ENCODE results near the gene IPO4. TPM values are rescaled to one million over a fixed set of nuclear protein-coding genes. Genes with fewer than 3 reads are reported as not detected.

Gene IPO4
- total RNA-seq, 1 experiment from 2014 or later: 116 TPM

DNA sequence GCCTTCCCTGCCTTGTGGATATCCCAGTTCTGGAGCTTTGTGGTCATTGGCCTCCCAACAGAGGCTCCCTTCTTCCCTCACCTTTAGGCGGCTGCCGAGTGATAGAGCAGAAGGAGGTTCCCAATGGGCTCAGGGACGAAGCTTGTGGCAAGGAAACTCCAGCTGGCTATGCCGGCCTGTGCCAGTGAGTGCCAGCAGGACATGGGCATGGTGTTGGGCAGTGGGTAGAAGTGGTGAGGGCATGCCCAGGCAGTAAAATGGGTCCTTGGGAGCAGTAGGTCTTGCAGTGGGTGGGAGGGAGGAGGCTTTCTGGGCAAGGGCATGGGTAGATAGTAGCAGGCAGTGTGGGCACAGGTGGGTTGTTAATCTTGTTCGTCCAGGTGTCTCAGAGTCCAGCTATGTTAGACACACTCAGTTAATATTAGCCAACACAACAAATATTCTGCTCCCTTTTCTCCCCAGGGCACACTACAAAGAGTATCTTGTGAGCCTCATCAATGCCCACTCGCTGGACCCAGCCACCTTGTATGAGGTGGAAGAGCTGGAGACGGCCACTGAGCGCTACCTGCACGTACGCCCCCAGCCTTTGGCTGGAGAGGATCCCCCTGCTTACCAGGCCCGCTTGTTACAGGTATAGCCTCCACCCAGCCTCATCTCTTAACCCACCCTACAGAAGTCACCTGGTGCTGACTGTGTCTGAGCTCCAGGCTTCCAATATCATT, 28.7 kb downstream of the IPO4 start:
- no peaks in the 10 kb centered on the region for H3K9me3 ChIP-seq (ENCODE audit: control insufficient read depth, low read depth, low read length)
- TF ChIP-seq, protein P1, sequence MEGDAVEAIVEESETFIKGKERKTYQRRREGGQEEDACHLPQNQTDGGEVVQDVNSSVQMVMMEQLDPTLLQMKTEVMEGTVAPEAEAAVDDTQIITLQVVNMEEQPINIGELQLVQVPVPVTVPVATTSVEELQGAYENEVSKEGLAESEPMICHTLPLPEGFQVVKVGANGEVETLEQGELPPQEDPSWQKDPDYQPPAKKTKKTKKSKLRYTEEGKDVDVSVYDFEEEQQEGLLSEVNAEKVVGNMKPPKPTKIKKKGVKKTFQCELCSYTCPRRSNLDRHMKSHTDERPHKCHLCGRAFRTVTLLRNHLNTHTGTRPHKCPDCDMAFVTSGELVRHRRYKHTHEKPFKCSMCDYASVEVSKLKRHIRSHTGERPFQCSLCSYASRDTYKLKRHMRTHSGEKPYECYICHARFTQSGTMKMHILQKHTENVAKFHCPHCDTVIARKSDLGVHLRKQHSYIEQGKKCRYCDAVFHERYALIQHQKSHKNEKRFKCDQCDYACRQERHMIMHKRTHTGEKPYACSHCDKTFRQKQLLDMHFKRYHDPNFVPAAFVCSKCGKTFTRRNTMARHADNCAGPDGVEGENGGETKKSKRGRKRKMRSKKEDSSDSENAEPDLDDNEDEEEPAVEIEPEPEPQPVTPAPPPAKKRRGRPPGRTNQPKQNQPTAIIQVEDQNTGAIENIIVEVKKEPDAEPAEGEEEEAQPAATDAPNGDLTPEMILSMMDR (conservative IDR thresholded peaks at IDR 0.05): no peak
- DNase-seq: no peak

More for the DNA sequence above, 28.7 kb downstream of the IPO4 start:
- Histone ChIP-seq H3K23me2 (ENCODE audit: insufficient read length, low read depth, low read length, poor library complexity, severe bottlenecking) (no peaks in the 10 kb centered on the region), H4K20me1 (ENCODE audit: control insufficient read depth, insufficient read depth, insufficient read length) (no peaks in the 10 kb centered on the region), H3K14ac (ENCODE audit: insufficient read depth, low read length) (no peak overlapping the region), H4K91ac (ENCODE audit: insufficient read length, low read depth, low read length) (no peak overlapping the region), H3K4ac (ENCODE audit: low read depth, low read length) (no peak overlapping the region), H2BK15ac (ENCODE audit: low read depth, low read length) (no peak overlapping the region), H3K9ac (ENCODE audit: extremely low read depth, insufficient read length, low read length) (no peak overlapping the region), H3K27me3 (ENCODE audit: insufficient read depth, low read length) (no peaks in the 10 kb centered on the region), H4K8ac (replicated peaks; ENCODE audit: insufficient read length, low read depth, low read length) (no peak overlapping the region), H3K79me1 (ENCODE audit: insufficient read depth, low read depth, low read length, poor library complexity, severe bottlenecking) (no peaks in the 10 kb centered on the region), H3K27ac (ENCODE audit: insufficient read length, low read depth, low read length) (no peak overlapping the region), H3K4me2 (ENCODE audit: insufficient read depth, insufficient read length, low read length) (no peak overlapping the region), H3K23ac (ENCODE audit: insufficient read length, low read depth, low read length) (no peak overlapping the region), H3K79me2 (ENCODE audit: insufficient read depth, low read length) (no peaks in the 10 kb centered on the region), H2AFZ (ENCODE audit: low read length) (no peak overlapping the region), H2BK120ac (ENCODE audit: low read depth, low read length, poor library complexity, severe bottlenecking) (no peak overlapping the region), H4K5ac (ENCODE audit: insufficient read length, low read depth, low read length) (no peak overlapping the region), H3T11ph (ENCODE audit: low read length) (no peak overlapping the region), H2BK12ac (ENCODE audit: insufficient read length, low read depth, low read length) (no peak overlapping the region), H3K4me1 (ENCODE audit: insufficient read depth, low read length) (no peaks in the 10 kb centered on the region), H3K18ac (ENCODE audit: insufficient read length, low read depth, low read length) (no peak overlapping the region), H2BK20ac (ENCODE audit: low read depth, low read length, poor library complexity, severe bottlenecking) (no peak overlapping the region), H3K56ac (ENCODE audit: insufficient read length, low read depth, low read length) (no peak overlapping the region), H2AK5ac (ENCODE audit: insufficient read length, low read length) (no peak overlapping the region), H2BK5ac (ENCODE audit: insufficient read length, low read length) (no peak overlapping the region)
- H3K27me3 Mint-ChIP-seq (ENCODE audit: low read depth): no peaks in the 10 kb centered on the region; the same call in 1 of the 2 replicates
- H3K4me3 Mint-ChIP-seq: no peak overlapping the region; a peak in 1 of 5 replicates
- peak overlapping the region in 1 of 3 experiments; percentile 79; a peak in 2 of 7 replicates for H3K27ac Mint-ChIP-seq
- peaks cover 11 to 13% of the 10 kb centered on the region in 2 experiments for H3K4me1 Mint-ChIP-seq
- no CpG with 5 or more reads among the region's 11 CpGs for WGBS (ENCODE audit: extremely low coverage, insufficient read length, low lambda C conversion rate)
- peaks cover 30 to 64% (median 61%) of the 10 kb centered on the region in 3 experiments for H3K36me3 Mint-ChIP-seq (ENCODE audit: insufficient read depth in 1 of 3, low read depth in 3 of 3)
- H3K9me3 Mint-ChIP-seq: no peaks in the 10 kb centered on the region
